ENCODE data around the gene LHCGR. TPM values are rescaled to one million over a fixed set of nuclear protein-coding genes. Genes with fewer than 3 reads are reported as not detected.

The LHCGR gene
- total RNA-seq, 4 donors from 2014 or later = 0.63 to 10.5 (median 4.6) TPM

DNA sequence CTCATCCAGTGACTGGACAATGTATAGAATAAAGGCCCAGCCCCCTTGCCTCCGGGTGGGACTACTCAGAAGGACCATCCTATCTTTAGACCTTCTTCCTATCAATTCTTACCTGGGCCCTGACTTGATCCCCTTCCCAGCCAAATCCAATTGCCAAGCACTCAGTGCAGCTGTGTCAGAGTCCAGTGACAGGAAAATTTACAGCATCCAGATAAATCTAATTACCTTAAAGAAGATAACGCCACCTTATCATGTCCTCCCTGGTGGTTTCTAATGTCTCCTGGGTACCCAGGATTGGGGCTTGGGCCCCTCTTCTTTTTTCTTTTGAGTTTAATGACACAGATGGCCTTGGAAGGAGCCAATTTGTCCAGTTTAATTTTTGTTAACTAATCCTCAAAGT is 19.3 kb downstream of the LHCGR start:
- no peak for TF ChIP-seq EP300 (IDR thresholded peaks at IDR 0.05)
- TF ChIP-seq, protein P1, sequence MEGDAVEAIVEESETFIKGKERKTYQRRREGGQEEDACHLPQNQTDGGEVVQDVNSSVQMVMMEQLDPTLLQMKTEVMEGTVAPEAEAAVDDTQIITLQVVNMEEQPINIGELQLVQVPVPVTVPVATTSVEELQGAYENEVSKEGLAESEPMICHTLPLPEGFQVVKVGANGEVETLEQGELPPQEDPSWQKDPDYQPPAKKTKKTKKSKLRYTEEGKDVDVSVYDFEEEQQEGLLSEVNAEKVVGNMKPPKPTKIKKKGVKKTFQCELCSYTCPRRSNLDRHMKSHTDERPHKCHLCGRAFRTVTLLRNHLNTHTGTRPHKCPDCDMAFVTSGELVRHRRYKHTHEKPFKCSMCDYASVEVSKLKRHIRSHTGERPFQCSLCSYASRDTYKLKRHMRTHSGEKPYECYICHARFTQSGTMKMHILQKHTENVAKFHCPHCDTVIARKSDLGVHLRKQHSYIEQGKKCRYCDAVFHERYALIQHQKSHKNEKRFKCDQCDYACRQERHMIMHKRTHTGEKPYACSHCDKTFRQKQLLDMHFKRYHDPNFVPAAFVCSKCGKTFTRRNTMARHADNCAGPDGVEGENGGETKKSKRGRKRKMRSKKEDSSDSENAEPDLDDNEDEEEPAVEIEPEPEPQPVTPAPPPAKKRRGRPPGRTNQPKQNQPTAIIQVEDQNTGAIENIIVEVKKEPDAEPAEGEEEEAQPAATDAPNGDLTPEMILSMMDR (IDR thresholded peaks at IDR 0.05) = no peak
- Histone ChIP-seq H3K4me1 (peaks cover 0 to 21% (median 0%) of the 10 kb centered on the region in 4 donors), H3K4me3 (no peak overlapping the region), H3K27ac (no peak overlapping the region), H3K9me3 (no peaks in the 10 kb centered on the region), H3K27me3 (no peaks in the 10 kb centered on the region), H3K36me3 (no peaks in the 10 kb centered on the region)
- no peak for DNase-seq (ENCODE audit: low spot score in 2 of 2)
- 79 to 85% methylated on average over 2 of the region's 2 CpGs for WGBS, 2 donors

DNA sequence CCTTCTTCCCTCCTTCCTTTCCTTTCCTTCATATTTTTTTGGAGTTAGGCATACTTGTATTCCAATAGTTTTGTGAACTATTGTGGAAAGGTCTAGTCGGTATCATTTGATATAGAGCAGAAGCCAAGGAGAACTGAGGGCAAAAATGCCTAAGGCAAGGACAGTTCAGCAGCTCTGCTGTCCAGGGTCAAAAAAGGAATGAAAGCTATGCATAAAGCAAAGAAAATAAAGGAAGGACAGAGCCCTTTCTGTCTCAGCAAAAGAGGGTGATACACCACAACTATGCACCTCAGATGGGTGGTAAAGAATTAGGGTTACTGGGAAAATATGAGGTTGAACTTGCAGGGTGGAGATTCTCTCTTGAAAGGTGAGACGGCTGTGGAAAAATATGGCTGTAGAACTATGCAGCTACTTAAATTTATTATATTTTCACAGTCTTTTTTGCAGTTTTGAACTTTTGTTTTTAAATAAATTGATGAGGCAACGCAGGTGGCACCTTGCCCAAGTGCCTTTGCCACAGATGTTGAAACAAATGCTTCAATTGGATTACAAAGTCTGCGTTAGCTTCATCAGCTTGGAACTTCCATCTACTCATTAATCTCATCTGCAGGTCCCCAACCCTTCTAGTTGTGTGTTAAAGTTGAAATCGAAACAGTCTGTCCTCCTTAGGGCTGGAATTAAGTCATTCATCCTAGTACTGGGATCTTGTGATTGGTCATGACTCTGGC is 20.8 kb downstream of the LHCGR start:
- TF ChIP-seq EP300 (IDR thresholded peaks at IDR 0.05) (peak in 1 of 2 donors; percentile 20), POLR2A (IDR thresholded peaks at IDR 0.05) (no peak)
- TF ChIP-seq, protein P1 (IDR thresholded peaks at IDR 0.05) = no peak
- 53 to 63% methylated on average over 5 of the region's 5 CpGs for WGBS, 2 donors

DNA sequence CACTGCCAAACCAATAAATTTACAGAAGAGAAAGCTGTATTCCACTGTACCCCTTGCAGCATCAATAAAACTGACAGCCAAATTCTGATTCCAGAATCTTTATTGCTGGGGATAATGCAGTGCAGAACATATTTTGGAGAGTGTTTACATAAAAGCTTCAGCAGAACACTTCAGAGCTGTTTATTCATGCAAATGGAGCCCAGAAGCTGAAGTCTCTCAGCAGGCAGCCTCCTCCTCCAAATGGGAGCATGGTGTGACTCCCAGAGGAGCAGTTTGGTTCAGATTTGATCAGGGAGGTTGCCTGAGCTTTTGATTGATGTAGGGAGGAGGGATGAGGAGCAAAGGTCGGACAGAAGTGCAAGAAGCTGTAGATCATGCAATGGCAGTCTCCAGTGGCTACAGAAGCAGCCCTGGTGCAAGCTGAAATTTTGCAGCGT is 22.4 kb downstream of the LHCGR start:
- H3K9me3 ChIP-seq = no peaks in the 10 kb centered on the region
- H3K4me1 ChIP-seq = peaks cover 0 to 21% (median 0%) of the 10 kb centered on the region in 4 donors
- DNase-seq (ENCODE audit: low spot score in 2 of 2) = no peak
- H3K27ac ChIP-seq = no peak overlapping the region
- H3K27me3 ChIP-seq = no peaks in the 10 kb centered on the region
- WGBS, 2 donors = 13 to 29% methylated on average over 2 of the region's 2 CpGs
- no peak overlapping the region for H3K4me3 ChIP-seq
- H3K36me3 ChIP-seq = no peaks in the 10 kb centered on the region
- TF ChIP-seq, protein P1 (IDR thresholded peaks at IDR 0.05) = no peak

More for the DNA sequence above, 20.8 kb downstream of the LHCGR start:
- Histone ChIP-seq H3K4me1 (peaks cover 0 to 21% (median 0%) of the 10 kb centered on the region in 4 donors), H3K9me3 (no peaks in the 10 kb centered on the region), H3K36me3 (no peaks in the 10 kb centered on the region), H3K4me3 (no peak overlapping the region), H3K27ac (peak overlapping the region in 1 of 4 donors; percentile 29), H3K27me3 (no peaks in the 10 kb centered on the region)
- peak in 1 of 2 donors; percentile 34 for DNase-seq (ENCODE audit: low spot score in 2 of 2)

DNA sequence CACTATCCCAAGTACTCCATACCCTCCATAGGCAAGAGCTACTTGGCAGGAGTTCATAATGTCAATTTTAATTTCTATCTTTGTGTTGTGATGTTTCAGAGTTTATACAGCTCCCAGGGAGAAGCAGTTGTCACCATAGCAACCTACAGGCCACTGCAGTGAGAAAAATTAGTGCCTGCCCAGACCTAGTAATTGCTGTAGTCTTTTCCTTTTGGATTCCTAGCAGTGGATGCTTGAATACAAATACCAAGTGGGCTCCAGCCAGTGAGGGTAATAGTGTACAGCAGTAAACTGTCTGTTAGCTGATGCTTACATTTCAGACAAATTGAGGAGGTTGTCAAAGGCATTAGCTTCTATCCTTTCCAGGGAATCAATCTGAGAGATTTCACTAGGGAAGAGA is 26.7 kb downstream of the LHCGR start:
- Histone ChIP-seq H3K4me3 (no peak overlapping the region), H3K9me3 (no peaks in the 10 kb centered on the region), H3K36me3 (no peaks in the 10 kb centered on the region), H3K27ac (peak overlapping the region in 1 of 4 donors; percentile 16), H3K4me1 (peaks cover 0 to 17% (median 0%) of the 10 kb centered on the region in 4 donors), H3K27me3 (no peaks in the 10 kb centered on the region)
- TF ChIP-seq, protein P1 (IDR thresholded peaks at IDR 0.05) = no peak
- TF ChIP-seq POLR2A (IDR thresholded peaks at IDR 0.05) (no peak), EP300 (IDR thresholded peaks at IDR 0.05) (no peak)
- no peak for DNase-seq (ENCODE audit: low spot score in 2 of 2)

DNA sequence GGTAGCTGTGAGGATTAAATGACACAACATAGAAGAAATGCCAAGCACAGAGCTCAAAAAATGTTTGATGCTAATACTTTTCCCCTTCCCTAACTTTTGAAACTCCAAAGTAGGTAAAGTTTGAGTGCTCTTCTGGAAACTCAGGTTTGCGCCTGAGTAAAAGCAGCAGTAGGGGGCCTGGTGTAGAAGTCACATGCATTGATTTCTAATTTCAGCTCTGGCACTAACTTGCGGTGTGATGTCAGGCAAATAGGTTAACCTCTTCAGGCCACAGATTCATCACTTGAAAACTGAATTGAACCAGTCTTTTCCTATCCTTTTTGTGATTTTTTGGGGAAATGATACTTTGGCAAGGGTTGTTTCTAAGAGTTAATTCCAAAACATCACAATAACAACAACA is 27.2 kb downstream of the LHCGR start:
- no peak for DNase-seq (ENCODE audit: low spot score in 2 of 2)
- H3K4me1 ChIP-seq = peaks cover 0 to 19% (median 0%) of the 10 kb centered on the region in 4 donors
- no peaks in the 10 kb centered on the region for H3K27me3 ChIP-seq
- H3K27ac ChIP-seq = peak overlapping the region in 1 of 4 donors; percentile 16
- 77 to 85% methylated on average over 2 of the region's 2 CpGs for WGBS, 2 donors
- no peaks in the 10 kb centered on the region for H3K9me3 ChIP-seq
- no peaks in the 10 kb centered on the region for H3K36me3 ChIP-seq
- TF ChIP-seq EP300 (IDR thresholded peaks at IDR 0.05) = no peak
- no peak for TF ChIP-seq POLR2A (IDR thresholded peaks at IDR 0.05)
- TF ChIP-seq, protein P1 (IDR thresholded peaks at IDR 0.05) = no peak
- no peak overlapping the region for H3K4me3 ChIP-seq
